NCI-H146 treated with DMSO at 0.1 percent for 48 hours (cell line): ENCODE measurements around the gene NUFIP2.
"Not testable (repeated sequence)": the region's sequence is repeated elsewhere in the genome, so short reads cannot be mapped to it uniquely, and the experiment has no call there.

Experiments
- DNase-seq: peaks from one replicate; lab custom pipeline; 2025; ENCODE audit not compliant: unreplicated experiment; lab: John Stamatoyannopoulos, UW

The NUFIP2 gene

GRCh38 chr17:29279397-29280070 is 14.4 kb downstream of the NUFIP2 start:
- DNase-seq: no peak

DNA sequence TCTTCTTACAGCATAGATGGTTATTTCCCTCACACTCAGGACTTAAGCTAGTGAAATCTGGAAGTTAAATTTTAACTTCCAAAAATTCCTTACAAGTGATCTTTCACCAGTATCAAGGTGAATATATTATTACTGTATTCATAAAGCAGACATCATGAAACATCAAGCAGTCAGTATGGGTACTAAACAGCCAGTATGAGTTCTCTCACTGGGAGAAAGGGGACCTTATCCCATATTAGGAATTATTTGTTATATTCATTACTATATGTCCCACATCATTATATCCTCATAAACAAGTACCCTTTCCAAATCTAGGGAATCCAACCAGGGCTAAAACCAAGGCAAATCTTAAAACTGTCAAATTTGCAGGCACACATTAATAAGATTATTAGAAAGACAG is 15.3 kb downstream of the NUFIP2 start:
- DNase-seq: no peak

GRCh38 chr17:29273924-29274323 is 20.0 kb downstream of the NUFIP2 start:
- no peak for DNase-seq

GRCh38 chr17:29271980-29272379 is 22.0 kb downstream of the NUFIP2 start:
- not testable (repeated sequence) for DNase-seq

DNA sequence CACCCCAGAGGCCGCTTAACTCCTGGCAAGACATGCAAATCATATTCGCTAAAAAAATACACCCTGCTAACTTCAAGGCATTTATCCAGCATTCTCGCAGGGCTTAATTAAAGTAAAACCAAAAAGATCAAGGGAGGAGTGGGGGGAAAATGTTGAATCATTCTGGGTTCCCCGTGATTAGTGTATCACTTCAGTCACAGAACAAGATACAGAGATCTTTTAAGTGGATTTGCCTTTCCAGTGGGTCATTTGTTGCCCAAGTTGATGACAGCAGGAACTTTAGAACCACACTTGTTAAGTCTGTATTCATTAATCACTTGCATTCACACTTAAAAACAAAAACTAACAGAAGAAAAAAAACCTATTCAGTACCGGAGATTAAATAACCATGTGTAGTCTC is 30.0 kb downstream of the NUFIP2 start:
- no peak for DNase-seq

DNA sequence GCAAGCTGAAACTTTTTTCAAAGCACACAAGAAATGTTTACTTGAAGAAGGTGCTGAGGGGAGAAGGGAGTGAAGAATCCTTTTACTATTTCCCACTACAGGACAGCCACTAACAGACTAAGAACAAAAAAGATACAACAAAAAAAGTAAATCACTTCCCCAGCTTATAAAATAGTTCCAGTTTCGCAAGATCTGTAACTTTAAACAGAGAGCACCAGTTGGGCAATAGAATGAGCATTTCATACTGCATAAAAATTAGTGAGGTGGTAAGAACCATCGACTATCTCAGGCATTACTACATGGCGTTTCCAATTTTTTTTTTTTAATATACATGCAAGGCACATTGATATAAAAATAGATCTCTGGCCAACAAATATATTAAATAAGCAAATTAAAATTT is 36.2 kb downstream of the NUFIP2 start:
- DNase-seq: no peak

GRCh38 chr17:29256735-29257466 is 37.0 kb downstream of the NUFIP2 start:
- DNase-seq: no peak

DNA sequence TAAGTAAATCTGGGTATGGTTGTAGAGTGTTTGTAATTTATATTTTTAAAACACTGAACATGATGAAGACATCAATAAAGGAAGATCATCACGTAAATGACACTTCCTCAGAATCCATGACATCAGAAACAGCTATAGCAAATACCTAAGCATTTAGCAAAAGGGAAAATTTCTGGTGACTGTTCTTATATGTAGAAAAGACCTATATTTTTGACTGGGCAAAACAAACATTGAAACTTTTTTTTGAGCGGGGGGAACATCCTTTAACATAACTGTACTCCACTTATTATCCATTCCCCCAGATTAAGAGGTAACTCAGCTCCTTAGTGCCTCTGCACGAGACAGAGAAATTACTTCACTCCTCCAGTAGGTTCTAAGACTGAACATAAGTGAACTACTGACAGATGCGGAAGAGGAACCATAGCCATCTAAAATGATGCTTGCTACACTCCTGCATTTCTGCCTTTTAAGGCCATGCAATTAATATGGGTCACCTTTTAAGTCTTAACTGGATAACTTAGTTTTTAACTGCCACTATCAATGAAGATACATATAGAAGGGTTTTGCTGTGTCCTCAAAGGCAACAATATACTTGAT is 37.9 kb downstream of the NUFIP2 start:
- no peak for DNase-seq

- DNase-seq: no peak
These were observed 40.9 kb downstream of the NUFIP2 start for GRCh38 chr17:29253037-29253436.

GRCh38 chr17:29252101-29252791 is 41.7 kb downstream of the NUFIP2 start:
- DNase-seq: no peak

DNA sequence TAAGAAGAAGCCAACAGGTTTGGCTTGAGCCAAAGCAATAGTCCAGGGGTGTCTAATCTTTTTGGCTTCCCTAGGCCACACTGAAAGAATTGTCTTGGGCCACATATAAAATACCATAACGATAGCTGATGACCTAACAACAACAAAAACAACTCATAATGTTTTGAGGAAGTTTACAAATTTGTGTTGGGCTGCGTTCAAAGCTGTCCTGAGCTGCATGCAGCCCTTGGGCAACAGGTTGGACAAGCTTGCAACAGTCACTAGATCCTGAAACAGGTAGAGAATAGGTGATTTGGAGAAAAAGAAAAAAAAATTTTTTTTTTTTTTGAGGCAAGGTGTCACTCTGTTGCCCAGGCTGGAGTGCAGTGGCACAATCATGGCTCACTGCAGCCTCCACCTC is 42.8 kb downstream of the NUFIP2 start:
- DNase-seq: no peak

GRCh38 chr17:29250666-29251065 is 43.3 kb downstream of the NUFIP2 start:
- DNase-seq: no peak

GRCh38 chr17:29248845-29249244 is 45.1 kb downstream of the NUFIP2 start:
- no peak for DNase-seq

DNA sequence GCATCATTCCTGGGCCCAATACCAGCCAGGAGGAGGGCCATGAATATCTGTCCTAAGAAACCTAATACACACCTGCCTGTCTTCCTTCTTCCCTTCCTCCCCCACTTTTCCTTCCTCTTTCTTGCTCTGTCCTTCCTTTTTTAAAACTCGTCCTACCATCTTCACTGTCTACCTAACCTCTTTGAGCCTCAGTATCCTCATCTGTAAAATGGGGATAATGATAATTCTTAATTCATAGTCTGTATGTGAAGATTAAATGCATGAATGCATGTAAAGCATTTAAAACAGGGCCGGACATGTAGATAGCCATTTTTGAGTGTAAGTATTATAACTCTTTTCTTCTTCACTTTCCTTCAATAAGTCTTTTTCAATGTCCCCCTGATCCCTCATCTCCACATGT is 46.7 kb downstream of the NUFIP2 start:
- no peak for DNase-seq

- no peak for DNase-seq
These were observed 47.3 kb downstream of the NUFIP2 start, which contains the start of gene CRYBA1 for GRCh38 chr17:29246628-29247027. Gene CRYBA1, plus strand, starts transcription at chr17:29246859. Its CDS starts 5 bp downstream, at chr17:29246864.

- no peak for DNase-seq
These were observed 48.5 kb downstream of the NUFIP2 start for GRCh38 chr17:29245401-29245800.

GRCh38 chr17:29243792-29244191 is 50.2 kb downstream of the NUFIP2 start:
- DNase-seq: no peak

- DNase-seq: no peak
These were observed 51.2 kb downstream of the NUFIP2 start for GRCh38 chr17:29242790-29243189.

GRCh38 chr17:29242051-29242450 is 51.9 kb downstream of the NUFIP2 start:
- DNase-seq: no peak

GRCh38 chr17:29240968-29241963 is 52.7 kb downstream of the NUFIP2 start:
- DNase-seq: no peak
